Breast epithelium (tissue), 3 donors: Measurements from ENCODE around the gene BACE2.

Experiments used
- POLR2A ChIP-seq: fragments of 450-650 bp; IDR thresholded peaks from one replicate; pipeline ENCODE4 v1.6.1; 2016; ENCODE audit warnings: antibody characterized with exemption, mild to moderate bottlenecking, moderate library complexity
- POLR2AphosphoS5 ChIP-seq, 3 donors: sonication (generic); formaldehyde crosslinking; IDR thresholded peaks; one replicate each; pipeline ENCODE4 v1.6.1; 2017; ENCODE audit warnings: antibody characterized with exemption in 3 of 3
- TF ChIP-seq, protein P1 (sequence below), 3 donors: fragments of 450-650 bp; IDR thresholded peaks; one replicate each; pipeline ENCODE4 v1.5.1; 2016 to 2017; ENCODE audit warnings: antibody characterized with exemption in 3 of 3, mild to moderate bottlenecking in 3 of 3, moderate library complexity in 3 of 3

GRCh38 chr21:41236352-41236973, 68.5 kb downstream of the BACE2 start:
- TF ChIP-seq, protein P1, sequence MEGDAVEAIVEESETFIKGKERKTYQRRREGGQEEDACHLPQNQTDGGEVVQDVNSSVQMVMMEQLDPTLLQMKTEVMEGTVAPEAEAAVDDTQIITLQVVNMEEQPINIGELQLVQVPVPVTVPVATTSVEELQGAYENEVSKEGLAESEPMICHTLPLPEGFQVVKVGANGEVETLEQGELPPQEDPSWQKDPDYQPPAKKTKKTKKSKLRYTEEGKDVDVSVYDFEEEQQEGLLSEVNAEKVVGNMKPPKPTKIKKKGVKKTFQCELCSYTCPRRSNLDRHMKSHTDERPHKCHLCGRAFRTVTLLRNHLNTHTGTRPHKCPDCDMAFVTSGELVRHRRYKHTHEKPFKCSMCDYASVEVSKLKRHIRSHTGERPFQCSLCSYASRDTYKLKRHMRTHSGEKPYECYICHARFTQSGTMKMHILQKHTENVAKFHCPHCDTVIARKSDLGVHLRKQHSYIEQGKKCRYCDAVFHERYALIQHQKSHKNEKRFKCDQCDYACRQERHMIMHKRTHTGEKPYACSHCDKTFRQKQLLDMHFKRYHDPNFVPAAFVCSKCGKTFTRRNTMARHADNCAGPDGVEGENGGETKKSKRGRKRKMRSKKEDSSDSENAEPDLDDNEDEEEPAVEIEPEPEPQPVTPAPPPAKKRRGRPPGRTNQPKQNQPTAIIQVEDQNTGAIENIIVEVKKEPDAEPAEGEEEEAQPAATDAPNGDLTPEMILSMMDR (IDR thresholded peaks at IDR 0.05), result no peak
- TF ChIP-seq POLR2A (no peak), POLR2AphosphoS5 (IDR thresholded peaks at IDR 0.05) (no peak)
